H1 (cell line): Measurements from ENCODE around the gene ZNF83.

ENCODE experiments used
- ATF2 ChIP-seq: IDR thresholded peaks from 2 replicates; pipeline ENCODE4 v1.6.1; 2012; ENCODE audit warnings: low read length, inconsistent platforms
- BACH1 ChIP-seq: IDR thresholded peaks from 2 replicates; pipeline ENCODE4 v1.6.1; 2012; ENCODE audit warnings: low read length, improper control_type of control experiment
- CBX8 ChIP-seq: fragments of 300-800, 300-1000 bp; sonication (generic); IDR thresholded peaks from 2 replicates; pipeline ENCODE4 v1.7.1; 2016; ENCODE audit warnings: low read depth, low read length, borderline replicate concordance
- CTCF ChIP-seq, 3 experiments: IDR thresholded peaks; 1 replicate in 2 of 3; 2 replicates in 1 of 3; pipeline versions ENCODE4 v1.5.1 to v1.6.1; 2011; ENCODE audit warnings: low read length in 3 of 3, mild to moderate bottlenecking in 3 of 3, inconsistent platforms in 2 of 3, low read depth in 1 of 3, moderate library complexity in 1 of 3; ENCODE audit not compliant: insufficient read depth in 1 of 3; ENCODE audit errors: control extremely low read depth in 1 of 3
- EP300 ChIP-seq, 2 experiments: IDR thresholded peaks; 1 replicate in 1 of 2; 2 replicates in 1 of 2; pipeline ENCODE4 v1.6.1; 2011 to 2012; ENCODE audit warnings: low read depth in 2 of 2, low read length in 2 of 2, mild to moderate bottlenecking in 2 of 2, borderline replicate concordance in 1 of 2, inconsistent platforms in 1 of 2, moderate library complexity in 1 of 2
- EZH2 ChIP-seq: fragments of 200-600 bp; sonication (generic); IDR thresholded peaks from 2 replicates; pipeline ENCODE4 v1.7.1; 2012; ENCODE audit warnings: low read depth, mild to moderate bottlenecking, moderate library complexity, low read length, inconsistent platforms; ENCODE audit not compliant: severe bottlenecking
- HDAC2 ChIP-seq, 2 experiments: fragments of 300-600 bp in 1 of 2; sonication (generic) in 1 of 2; IDR thresholded peaks; 2 replicates each; pipeline ENCODE4 v1.6.1; 2011 to 2012; ENCODE audit warnings: low read depth in 2 of 2, low read length in 2 of 2, mild to moderate bottlenecking in 2 of 2, moderate library complexity in 2 of 2, borderline replicate concordance in 1 of 2, inconsistent platforms in 1 of 2
- NANOG ChIP-seq: IDR thresholded peaks from 2 replicates; pipeline ENCODE4 v1.6.1; 2011; ENCODE audit warnings: low read length, low read depth, mild to moderate bottlenecking, inconsistent platforms; ENCODE audit not compliant: insufficient read depth, poor library complexity, severe bottlenecking
- POLR2A ChIP-seq, 2 experiments: IDR thresholded peaks; 1 replicate in 1 of 2; 2 replicates in 1 of 2; pipeline ENCODE4 v1.6.1; 2011; ENCODE audit warnings: low read depth in 2 of 2, low read length in 2 of 2, mild to moderate bottlenecking in 2 of 2; ENCODE audit errors: control extremely low read depth in 1 of 2
- YY1 ChIP-seq: IDR thresholded peaks from 2 replicates; pipeline ENCODE4 v1.6.1; 2011; ENCODE audit warnings: low read depth, mild to moderate bottlenecking, low read length

- no peak for TF ChIP-seq HDAC2 (IDR thresholded peaks at IDR 0.05; ENCODE audit: borderline replicate concordance in 1 of 2, low read depth in 2 of 2, low read length in 2 of 2)
- no peak for TF ChIP-seq ATF2
- TF ChIP-seq YY1, result no peak
- no peak for TF ChIP-seq CTCF (IDR thresholded peaks at IDR 0.05; ENCODE audit: control extremely low read depth in 1 of 3, insufficient read depth in 1 of 3, low read depth in 1 of 3, low read length in 3 of 3)
- no peak for TF ChIP-seq BACH1
- no peak for TF ChIP-seq EP300 (IDR thresholded peaks at IDR 0.05; ENCODE audit: borderline replicate concordance in 1 of 2, low read depth in 2 of 2, low read length in 2 of 2)
- TF ChIP-seq CBX8, result no peak
- no peak for TF ChIP-seq NANOG
- TF ChIP-seq POLR2A (IDR thresholded peaks at IDR 0.05; ENCODE audit: control extremely low read depth in 1 of 2, low read depth in 2 of 2, low read length in 2 of 2), result no peak
- TF ChIP-seq EZH2, result no peak
Measured at GRCh38 chr19:52653161-52653560, 15.0 kb upstream of the ZNF83 start.
